HepG2 (cell line): ENCODE results near the gene ZBTB32. TPM values are rescaled to one million over a fixed set of nuclear protein-coding genes. Genes with fewer than 3 reads are reported as not detected.

ENCODE experiments used
- CCAR2 ChIP-seq: fragments of 200-400 bp; formaldehyde crosslinking; optimal IDR thresholded peaks from 2 replicates; pipeline ENCODE3; 2018; ENCODE audit warnings: low read depth, mild to moderate bottlenecking, low read length, moderate library complexity
- EED ChIP-seq: sonication (generic); formaldehyde crosslinking; IDR thresholded peaks from 2 replicates; pipeline ENCODE4 v1.5.0; 2020; ENCODE audit warnings: mild to moderate bottlenecking, missing genetic modification reagents
- FIP1L1 ChIP-seq: fragments of 200-400 bp; formaldehyde crosslinking; IDR thresholded peaks from 2 replicates; pipeline ENCODE4 v1.6.1; 2018; ENCODE audit warnings: low read depth, mild to moderate bottlenecking, low read length, moderate library complexity, borderline replicate concordance; ENCODE audit not compliant: insufficient read depth
- FOXA3 ChIP-seq: IDR thresholded peaks from 2 replicates; pipeline ENCODE4 v1.6.1; 2016; ENCODE audit warnings: missing genetic modification reagents, missing compliant biosample characterization
- IKZF4 ChIP-seq: sonication (generic); formaldehyde crosslinking; IDR thresholded peaks from 2 replicates; pipeline ENCODE4 v1.5.1; 2020; ENCODE audit warnings: borderline replicate concordance, mild to moderate bottlenecking, low read depth, missing genetic modification reagents; ENCODE audit errors: not compliant biosample characterization
- KLF6 ChIP-seq: IDR thresholded peaks from 2 replicates; pipeline ENCODE4 v1.8.0; 2016; ENCODE audit warnings: missing biosample characterization, missing genetic modification reagents
- MED13 ChIP-seq: sonication (generic); formaldehyde crosslinking; IDR thresholded peaks from 2 replicates; pipeline ENCODE4 v1.5.0; 2020; ENCODE audit warnings: missing genetic modification reagents
- MIER2 ChIP-seq: IDR thresholded peaks from 2 replicates; pipeline ENCODE4 v1.6.1; 2016; ENCODE audit warnings: missing biosample characterization, missing genetic modification reagents
- MXD1 ChIP-seq: sonication (generic); formaldehyde crosslinking; IDR thresholded peaks from 2 replicates; pipeline ENCODE4 v1.4.0; 2020; ENCODE audit warnings: mild to moderate bottlenecking, missing genetic modification reagents
- MZF1 ChIP-seq: sonication (generic); formaldehyde crosslinking; IDR thresholded peaks from 2 replicates; pipeline ENCODE4 v1.8.1; 2023; ENCODE audit warnings: mild to moderate bottlenecking, missing genetic modification reagents, borderline replicate concordance
- RARA ChIP-seq: IDR thresholded peaks from 2 replicates; pipeline ENCODE4 v1.6.1; 2016; ENCODE audit warnings: missing genetic modification reagents, missing compliant biosample characterization
- REL ChIP-seq: sonication (generic); formaldehyde crosslinking; conservative IDR thresholded peaks from 2 replicates; pipeline ENCODE4 v1.8.0; 2022; ENCODE audit warnings: mild to moderate bottlenecking, missing genetic modification reagents, moderate library complexity
- RFXAP ChIP-seq: sonication (generic); formaldehyde crosslinking; IDR thresholded peaks from 2 replicates; pipeline ENCODE4 v1.4.0; 2020; ENCODE audit warnings: missing genetic modification reagents, borderline replicate concordance
- SOX5 ChIP-seq: IDR thresholded peaks from 2 replicates; pipeline ENCODE4 v1.6.1; 2016; ENCODE audit warnings: borderline replicate concordance
- SPEN ChIP-seq: sonication (generic); formaldehyde crosslinking; IDR thresholded peaks from 2 replicates; pipeline ENCODE4 v1.5.1; 2020; ENCODE audit warnings: low read depth, mild to moderate bottlenecking, missing genetic modification reagents
- SRSF9 ChIP-seq: fragments of 200-400 bp; formaldehyde crosslinking; IDR thresholded peaks from 2 replicates; pipeline ENCODE4 v1.6.1; 2018; ENCODE audit warnings: borderline replicate concordance, mild to moderate bottlenecking, low read depth, low read length; ENCODE audit not compliant: insufficient read depth, poor library complexity, severe bottlenecking
- STAG1 ChIP-seq: sonication (generic); formaldehyde crosslinking; IDR thresholded peaks from 2 replicates; pipeline ENCODE4 v1.4.0; 2020; ENCODE audit warnings: missing genetic modification reagents
- TMF1 ChIP-seq: sonication (generic); formaldehyde crosslinking; IDR thresholded peaks from 2 replicates; pipeline ENCODE4 v1.8.1; 2022; ENCODE audit warnings: low read depth, missing genetic modification reagents
- USF2 ChIP-seq, 2 experiments: sonication (generic) in 1 of 2; formaldehyde crosslinking in 1 of 2; IDR thresholded peaks; 2 replicates each; pipeline versions ENCODE4 v1.5.1 to v1.6.1; 2011 to 2020; ENCODE audit warnings: borderline replicate concordance in 1 of 2, low read depth in 1 of 2, low read length in 1 of 2, mild to moderate bottlenecking in 1 of 2, missing genetic modification reagents in 1 of 2, moderate library complexity in 1 of 2
- WIZ ChIP-seq: sonication (generic); formaldehyde crosslinking; IDR thresholded peaks from 2 replicates; pipeline ENCODE4 v1.5.1; 2020; ENCODE audit warnings: mild to moderate bottlenecking, missing genetic modification reagents
- YEATS4 ChIP-seq: sonication (generic); formaldehyde crosslinking; IDR thresholded peaks from 2 replicates; pipeline ENCODE4 v1.4.0; 2020; ENCODE audit warnings: missing genetic modification reagents, borderline replicate concordance
- ZBTB21 ChIP-seq: sonication (generic); formaldehyde crosslinking; IDR thresholded peaks from 2 replicates; pipeline ENCODE4 v1.4.0; 2020; ENCODE audit warnings: missing genetic modification reagents
- ZC3H4 ChIP-seq: sonication (generic); formaldehyde crosslinking; IDR thresholded peaks from 2 replicates; pipeline ENCODE4 v1.4.0; 2020; ENCODE audit warnings: missing genetic modification reagents, borderline replicate concordance
- ZNF124 ChIP-seq: sonication (generic); formaldehyde crosslinking; IDR thresholded peaks from 2 replicates; pipeline ENCODE4 v1.4.0; 2020; ENCODE audit warnings: missing genetic modification reagents
- ZNF317 ChIP-seq: sonication (generic); formaldehyde crosslinking; IDR thresholded peaks from 2 replicates; pipeline ENCODE4 v1.5.0; 2020; ENCODE audit warnings: mild to moderate bottlenecking, missing genetic modification reagents
- ZNF460 ChIP-seq: sonication (generic); formaldehyde crosslinking; IDR thresholded peaks from 2 replicates; pipeline ENCODE4 v1.5.1; 2020; ENCODE audit warnings: missing genetic modification reagents, mild to moderate bottlenecking, borderline replicate concordance
- polyA plus RNA-seq, 8 experiments: library from polyadenylated mRNA; depleted of rRNA in 3 of 8; stranded (reverse) in 7 of 8; unstranded in 1 of 8; fragments of >200 nt; fragmentation: Illumina TruSeq in 4 of 8; extraction: Trizol in 4 of 8; gene quantifications; 2 replicates each; pipeline versions ENCODE4 v1.2.1 to v1.2.3, GENCODE V29; 2011 to 2016; ENCODE audit warnings: low read depth in 4 of 8, missing spikeins in 1 of 8, mixed read lengths in 1 of 8; ENCODE audit not compliant: insufficient read depth in 1 of 8
- total RNA-seq, 5 experiments: library from RNA; depleted of rRNA; stranded (reverse); fragments of >200 nt; fragmentation: Illumina TruSeq; extraction: Trizol; gene quantifications; 2 replicates each; pipeline ENCODE4 v1.2.3, GENCODE V29; 2016; ENCODE audit warnings: low read depth in 1 of 5
- TF ChIP-seq, protein P1 (sequence below): sonication (generic); formaldehyde crosslinking; IDR thresholded peaks from 2 replicates; pipeline ENCODE4 v1.4.0; 2020; ENCODE audit warnings: missing genetic modification reagents

Gene ZBTB32
- total and polyA plus RNA-seq, 2 of the 13 experiments (the other 11 are each of a cell fraction or from before 2014, with no cell fraction given), result not detected

GRCh38 chr19:35719402-35720162, 15.2 kb downstream of the ZBTB32 start (continued):
- TF ChIP-seq IKZF4 (CRISPR knock-in tag) (no peak), SOX5 (CRISPR knock-in tag) (no peak), REL (CRISPR knock-in tag) (no peak), FIP1L1 (no peak), KLF6 (no peak), MXD1 (CRISPR knock-in tag) (no peak), SPEN (no peak), RARA (CRISPR knock-in tag) (no peak), CCAR2 (no peak), MED13 (CRISPR knock-in tag) (no peak), MZF1 (CRISPR knock-in tag) (no peak), YEATS4 (CRISPR knock-in tag) (peak; percentile 26; the same call in 1 of the 2 replicates), ZBTB21 (CRISPR knock-in tag) (peak; percentile 49; the same call in 1 of the 2 replicates), RFXAP (no peak), WIZ (CRISPR knock-in tag) (no peak), EED (CRISPR knock-in tag) (no peak), TMF1 (CRISPR knock-in tag) (no peak), USF2 (IDR thresholded peaks at IDR 0.05; ENCODE audit: low read depth, low read length) (no peak), USF2 (CRISPR knock-in tag; IDR thresholded peaks at IDR 0.05; ENCODE audit: borderline replicate concordance) (no peak), ZC3H4 (CRISPR knock-in tag) (no peak), SRSF9 (no peak), ZNF460 (no peak), ZNF124 (CRISPR knock-in tag) (no peak), ZNF317 (CRISPR knock-in tag) (no peak), FOXA3 (CRISPR knock-in tag) (no peak), MIER2 (CRISPR knock-in tag) (no peak), STAG1 (CRISPR knock-in tag) (0 out of 2 replicates have a peak, but pooled peaks have one; percentile 2)
- TF ChIP-seq, protein P1, sequence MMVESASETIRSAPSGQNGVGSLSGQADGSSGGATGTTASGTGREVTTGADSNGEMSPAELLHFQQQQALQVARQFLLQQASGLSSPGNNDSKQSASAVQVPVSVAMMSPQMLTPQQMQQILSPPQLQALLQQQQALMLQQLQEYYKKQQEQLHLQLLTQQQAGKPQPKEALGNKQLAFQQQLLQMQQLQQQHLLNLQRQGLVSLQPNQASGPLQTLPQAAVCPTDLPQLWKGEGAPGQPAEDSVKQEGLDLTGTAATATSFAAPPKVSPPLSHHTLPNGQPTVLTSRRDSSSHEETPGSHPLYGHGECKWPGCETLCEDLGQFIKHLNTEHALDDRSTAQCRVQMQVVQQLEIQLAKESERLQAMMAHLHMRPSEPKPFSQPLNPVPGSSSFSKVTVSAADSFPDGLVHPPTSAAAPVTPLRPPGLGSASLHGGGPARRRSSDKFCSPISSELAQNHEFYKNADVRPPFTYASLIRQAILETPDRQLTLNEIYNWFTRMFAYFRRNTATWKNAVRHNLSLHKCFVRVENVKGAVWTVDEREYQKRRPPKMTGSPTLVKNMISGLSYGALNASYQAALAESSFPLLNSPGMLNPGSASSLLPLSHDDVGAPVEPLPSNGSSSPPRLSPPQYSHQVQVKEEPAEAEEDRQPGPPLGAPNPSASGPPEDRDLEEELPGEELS (CRISPR knock-in tag), result no peak
